Effector CD8-positive, alpha-beta T cell (primary cell): ENCODE data around the gene EOMES.
"Not testable (repeated sequence)": the region's sequence is repeated elsewhere in the genome, so short reads cannot be mapped to it uniquely, and the experiment has no call there.

Experiments
- DNase-seq: peaks from one replicate; lab custom pipeline; 2025; lab: John Stamatoyannopoulos, UW
- total RNA-seq, 4 experiments: gene quantifications; one replicate each; lab custom pipeline; 2026; lab: John Stamatoyannopoulos, UW

Gene EOMES
- total RNA-seq = 42.2 to 695 (median 305) reads per million in 4 experiments

DNA sequence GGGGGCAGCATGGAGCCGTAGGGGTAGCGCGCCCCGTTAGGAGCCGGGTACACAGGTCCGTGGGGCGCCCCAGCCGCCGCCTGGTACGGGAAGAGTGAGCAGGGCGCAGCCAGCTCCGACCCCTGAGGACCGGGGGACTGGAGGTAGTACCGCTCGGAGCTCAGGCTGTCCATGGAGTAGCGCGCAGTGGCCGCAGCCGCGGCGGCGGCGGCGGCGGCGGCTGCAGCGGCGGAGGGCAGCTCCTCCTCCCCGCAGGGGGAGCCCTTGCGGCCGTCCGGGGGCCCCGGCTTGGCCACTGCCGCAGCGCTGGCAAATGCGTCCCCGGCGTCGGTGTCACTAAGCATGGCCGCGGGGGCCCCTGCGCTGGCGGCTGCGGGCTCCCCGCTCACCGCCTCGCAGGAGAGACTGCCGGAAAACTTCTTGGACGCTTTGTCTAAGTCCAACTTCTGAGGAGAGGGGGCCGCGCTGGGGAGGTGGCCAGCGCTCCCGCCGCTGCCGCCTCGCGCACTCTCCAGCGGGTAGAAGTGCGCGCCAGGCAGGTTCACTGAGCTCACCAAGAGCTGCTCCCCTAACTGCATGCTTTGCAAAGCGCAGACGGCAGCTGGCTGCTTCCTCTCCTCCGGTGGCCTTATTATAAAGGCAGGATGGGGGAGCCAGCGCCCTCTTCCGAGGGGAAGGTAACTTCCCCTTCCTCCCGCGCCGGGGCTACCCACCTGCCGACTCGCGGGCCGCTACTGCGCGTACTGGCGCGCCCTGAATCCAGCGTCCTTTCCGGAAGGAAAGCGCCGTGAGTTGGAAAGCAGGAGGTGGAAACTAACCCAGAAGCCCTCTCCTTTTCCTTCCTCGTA is at the start of gene EOMES:
Gene EOMES, minus strand, starts transcription at position 607 of the 848 bp plus-strand sequence. Its CDS starts 29 bp downstream, at position 578.
- peak; percentile 56 for DNase-seq

GRCh38 chr3:27770384-27770783 is 48.3 kb upstream of the EOMES start:
- not testable (repeated sequence) for DNase-seq

DNA sequence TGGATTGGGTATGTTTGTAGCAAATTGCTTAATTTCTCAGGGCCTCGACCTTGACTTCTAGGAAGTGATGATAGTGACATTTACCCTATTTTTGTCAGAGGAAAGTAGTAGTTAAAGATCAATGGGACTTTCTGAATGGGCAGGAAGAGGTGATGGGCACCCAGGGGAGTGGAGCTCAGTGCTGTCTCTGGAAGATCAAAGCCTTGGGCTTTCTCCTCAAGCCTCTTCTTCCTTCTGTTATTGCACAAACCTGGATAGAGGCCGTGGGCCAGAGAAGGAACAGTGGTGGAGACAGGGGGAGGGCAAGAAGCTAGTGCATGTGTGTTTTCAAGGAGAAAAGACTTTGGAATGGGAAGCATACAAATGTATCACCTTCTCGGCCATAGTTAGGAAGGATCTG is 44.9 kb upstream of the EOMES start:
- no peak for DNase-seq

GRCh38 chr3:27758083-27758482 is 36.0 kb upstream of the EOMES start:
- DNase-seq = no peak

GRCh38 chr3:27756877-27757276 is 34.8 kb upstream of the EOMES start:
- no peak for DNase-seq

- DNase-seq = no peak
Measured at GRCh38 chr3:27752926-27753325, 30.8 kb upstream of the EOMES start.

GRCh38 chr3:27749643-27750042 is 27.5 kb upstream of the EOMES start:
- no peak for DNase-seq

DNA sequence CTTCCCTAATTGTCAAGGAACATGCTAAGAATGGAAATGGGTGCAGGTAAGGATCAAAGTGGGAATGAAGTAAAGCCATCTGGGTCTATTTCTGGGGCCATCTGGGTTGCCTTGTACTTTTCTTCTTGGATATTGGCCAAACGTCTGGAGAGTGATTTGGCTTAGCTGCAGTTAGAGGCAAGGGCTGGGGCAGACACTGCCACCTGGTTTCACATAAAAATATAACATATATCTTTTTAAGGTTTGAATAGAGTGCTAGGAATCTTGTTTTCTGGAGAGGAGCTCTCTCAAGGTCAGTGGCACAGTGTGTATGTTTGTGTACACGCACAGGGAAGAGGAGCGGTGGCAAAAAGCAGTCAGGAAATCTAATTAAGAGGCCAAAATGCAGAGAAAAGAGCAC is 24.7 kb upstream of the EOMES start:
- no peak for DNase-seq

DNA sequence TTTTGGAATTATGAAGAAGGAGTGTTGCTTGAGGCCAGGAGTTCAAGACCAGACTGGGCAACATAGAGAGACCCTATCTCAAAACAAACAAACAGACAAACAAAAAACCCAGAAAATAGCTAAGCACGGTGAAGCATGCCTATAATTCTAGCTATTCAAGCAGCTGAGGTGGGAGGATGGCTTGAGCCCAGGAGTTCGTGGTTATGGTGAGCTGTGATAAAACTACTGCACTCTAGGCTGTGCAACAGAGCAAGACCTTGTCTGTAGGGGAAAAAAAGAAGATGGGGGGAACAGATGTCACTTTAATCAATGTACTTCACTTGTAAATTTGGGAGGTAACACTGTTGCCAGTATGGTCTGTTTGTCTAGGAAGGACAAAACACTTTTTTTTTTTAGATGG is 18.7 kb upstream of the EOMES start:
- DNase-seq = no peak

DNA sequence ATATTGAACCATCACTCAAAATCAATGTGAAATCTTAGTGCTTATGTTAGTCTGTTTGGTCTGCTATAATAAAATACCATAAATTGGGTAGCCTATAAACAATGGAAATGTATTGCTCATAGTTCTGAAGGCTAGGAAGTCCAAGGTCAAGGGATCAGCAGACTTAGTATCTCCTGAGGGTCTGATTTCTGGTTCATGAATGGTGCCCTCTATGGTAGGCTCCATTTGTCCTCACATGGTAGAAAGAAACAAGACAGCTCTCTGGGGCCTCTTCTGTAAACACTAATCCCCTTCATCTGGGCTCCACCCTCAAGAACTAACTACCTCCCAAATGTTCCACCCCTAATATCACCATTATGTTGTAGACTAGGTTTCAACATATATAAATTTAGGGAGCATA is 15.0 kb upstream of the EOMES start:
- no peak for DNase-seq

GRCh38 chr3:27730774-27731659 is 8.9 kb upstream of the EOMES start:
- no peak for DNase-seq

DNA sequence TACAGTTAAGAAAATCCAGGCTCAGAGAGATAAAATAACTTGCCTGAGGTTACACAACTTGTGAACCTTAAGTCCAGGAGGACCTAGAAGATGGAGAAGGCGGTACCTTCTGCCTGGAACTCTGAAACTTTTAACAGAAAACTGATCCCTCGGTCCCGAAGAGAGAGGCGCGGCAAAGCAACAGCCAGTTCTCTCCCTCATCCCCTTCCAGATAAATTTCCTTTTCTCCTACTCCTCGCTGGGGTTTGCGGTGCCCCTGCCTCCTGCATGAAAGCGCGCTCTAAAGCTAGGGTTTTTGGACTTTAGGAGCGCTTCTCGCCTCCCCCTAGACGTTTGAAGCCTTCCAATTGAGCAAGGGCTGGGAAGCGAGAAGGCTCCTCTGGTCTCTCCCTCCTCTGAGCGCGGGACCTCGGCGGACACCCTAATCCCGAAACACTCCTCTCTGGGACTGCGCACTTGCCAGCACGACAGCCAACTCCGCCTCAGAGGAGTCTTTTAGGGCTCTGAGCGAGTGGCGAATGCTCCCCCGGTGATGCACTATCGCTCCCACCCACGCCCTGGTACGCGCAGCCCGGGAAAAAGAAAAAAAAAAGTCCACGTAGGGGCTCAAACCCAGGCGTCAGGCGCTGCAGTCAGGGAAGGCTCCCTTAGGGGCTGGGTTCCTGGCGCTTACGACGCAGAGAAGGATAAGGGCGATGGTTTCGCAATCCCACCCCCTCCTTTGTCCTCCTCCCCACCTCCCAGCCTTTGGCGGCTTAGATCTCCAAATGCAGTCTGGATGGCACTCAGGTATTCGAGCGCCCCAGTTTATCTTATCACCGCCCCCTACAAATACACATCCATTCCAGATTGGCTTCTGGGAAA is 7.9 kb upstream of the EOMES start:
- DNase-seq = no peak

DNA sequence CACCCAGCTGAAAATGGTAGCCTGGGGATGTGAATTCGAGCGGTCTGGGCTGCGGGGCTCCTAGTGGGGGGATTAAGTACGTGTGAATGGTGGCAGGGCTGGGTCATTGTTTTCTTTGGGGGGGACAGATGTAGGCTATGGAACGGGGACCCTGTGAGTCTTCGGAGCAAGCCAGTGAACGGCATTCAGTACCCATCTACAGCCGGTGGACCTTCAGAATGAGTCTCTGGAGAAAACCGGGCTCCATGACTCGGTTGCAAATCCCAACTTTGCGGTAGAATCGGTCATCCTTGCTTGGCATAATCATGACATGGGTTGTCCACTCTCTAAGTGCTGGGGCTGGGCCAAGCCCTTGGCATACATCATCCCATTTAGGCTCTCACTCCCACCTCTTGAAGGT is 7.2 kb upstream of the EOMES start:
- DNase-seq = no peak

GRCh38 chr3:27728195-27729087 is 6.3 kb upstream of the EOMES start:
- DNase-seq = no peak

DNA sequence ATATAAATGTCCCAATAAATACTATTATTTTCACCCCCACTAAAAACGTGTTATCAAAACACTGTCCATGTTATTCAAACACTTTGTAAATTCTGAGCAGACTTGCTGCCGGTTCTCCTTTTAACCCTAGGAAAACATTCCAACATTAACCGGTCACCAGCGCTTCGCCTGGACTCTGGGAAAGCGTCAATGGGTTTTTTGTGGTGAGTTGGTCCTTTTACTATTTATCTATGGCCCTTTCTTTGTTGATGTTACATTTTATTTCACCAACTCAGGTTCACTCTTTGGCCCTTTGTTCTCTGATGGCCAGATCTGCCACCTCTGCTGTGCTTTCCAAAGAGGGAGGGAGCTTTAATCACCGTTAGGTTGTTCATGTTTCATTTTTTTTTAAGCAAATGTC is 4.1 kb upstream of the EOMES start:
- DNase-seq = no peak

GRCh38 chr3:27724459-27725197 is 2.5 kb upstream of the EOMES start:
- DNase-seq = no peak

GRCh38 chr3:27723815-27724458 is 1.8 kb upstream of the EOMES start:
- no peak for DNase-seq

DNA sequence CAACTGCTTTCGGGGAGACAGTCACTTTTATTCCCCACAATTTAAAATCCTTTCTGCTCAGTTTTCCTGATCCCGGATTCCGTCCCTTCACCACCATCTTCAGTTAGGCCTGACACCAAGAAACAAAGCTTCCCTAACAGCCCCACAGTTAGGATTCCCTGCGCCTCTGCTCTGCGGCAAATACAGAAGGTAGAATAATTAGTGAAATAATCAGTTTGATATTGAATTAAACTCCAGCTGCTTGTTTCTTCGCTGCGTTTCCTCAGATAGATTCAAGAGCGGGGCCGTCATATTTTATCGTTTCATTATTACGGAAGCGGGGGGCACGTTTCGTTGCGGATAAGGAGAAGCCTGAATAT is 1.3 kb upstream of the EOMES start:
- DNase-seq = no peak

DNA sequence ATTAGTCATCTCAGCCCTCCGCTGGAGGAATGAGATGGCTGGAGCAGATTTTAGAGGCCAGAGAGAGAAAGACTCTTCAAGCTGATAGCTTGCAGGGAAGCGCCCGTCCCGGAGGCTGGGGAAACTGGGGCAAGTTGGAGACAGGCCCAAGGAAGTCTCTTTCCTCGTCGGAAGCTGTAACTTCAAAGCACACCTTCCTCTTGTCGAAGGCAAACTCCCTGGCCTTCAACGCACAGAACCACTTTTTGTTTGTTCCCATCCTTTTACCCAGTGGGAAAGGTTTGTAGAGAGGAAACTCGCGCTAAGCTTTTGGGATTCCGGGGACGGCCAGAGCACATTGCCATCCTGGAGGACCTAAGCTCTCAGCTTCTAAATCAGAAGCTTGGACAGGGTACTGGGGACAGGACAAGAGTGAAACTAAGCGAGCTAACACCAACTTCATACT is 900 bp upstream of the EOMES start:
- no peak for DNase-seq
